SK-N-MC (cell line): ENCODE data around the gene TFAP2E.

ENCODE experiments used
- EZH2 ChIP-seq: fragments of 200-600 bp; sonication (generic); IDR thresholded peaks from one replicate; pipeline ENCODE4 v1.6.1; 2017; ENCODE audit warnings: antibody characterized with exemption
- POLR2AphosphoS5 ChIP-seq: IDR thresholded peaks from 2 replicates; pipeline ENCODE4 v1.6.1; 2012; ENCODE audit warnings: mild to moderate bottlenecking, low read depth, low read length, borderline replicate concordance

DNA sequence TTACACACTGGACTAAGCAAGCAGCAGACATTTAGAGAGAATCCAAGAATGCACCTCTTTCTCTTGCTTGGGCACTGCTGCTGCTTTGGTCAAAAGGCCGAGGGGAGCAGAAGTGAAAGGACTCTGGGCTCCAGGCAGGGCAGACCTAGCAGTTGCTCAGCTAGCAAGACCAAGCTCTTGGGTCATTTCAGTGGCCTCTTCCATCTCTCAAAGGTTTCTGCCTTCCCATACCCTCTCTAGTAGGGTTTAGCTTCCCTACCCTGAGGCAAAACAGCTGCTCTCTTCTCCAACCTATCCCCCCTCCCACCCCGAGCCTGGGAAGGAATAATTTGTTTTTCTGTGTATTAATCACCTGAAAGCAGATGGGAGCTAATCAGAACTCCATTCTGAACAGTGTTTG lies 25.8 kb downstream of the TFAP2E start:
- TF ChIP-seq EZH2: no peak
- no peak for TF ChIP-seq POLR2AphosphoS5
